HG03521 (cell line): ENCODE results near the gene SPRR2E.
"Not testable (repeated sequence)": the region's sequence is repeated elsewhere in the genome, so short reads cannot be mapped to it uniquely, and the experiment has no call there.

Experiments
- ATAC-seq: cut with Tn5 transposase; IDR thresholded peaks from one replicate; pipeline ENCODE4 v1.9.1; 2021; ENCODE audit warnings: mild to moderate bottlenecking, moderate library complexity; ENCODE audit not compliant: unreplicated experiment

Gene SPRR2E

DNA sequence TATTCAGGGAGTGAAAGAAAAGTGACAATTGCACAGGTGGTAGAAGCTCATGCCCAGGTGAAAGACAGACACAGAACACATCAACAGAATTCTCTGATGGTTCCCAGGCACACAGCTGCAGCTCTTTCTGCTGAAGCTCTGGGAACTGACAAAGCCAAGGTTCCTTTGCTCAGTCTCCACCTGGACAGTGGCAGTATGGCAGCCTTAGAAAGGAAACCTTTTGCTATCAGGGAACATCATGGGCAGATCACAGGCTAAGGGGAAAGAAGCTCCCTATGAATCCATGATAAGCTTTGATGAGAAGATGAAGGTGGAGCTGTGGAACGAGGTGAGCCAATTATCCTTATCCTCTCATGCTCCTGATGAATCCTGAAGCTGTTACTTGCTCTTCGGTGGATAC lies 24.1 kb downstream of the SPRR2E start:
- ATAC-seq: no peak

DNA sequence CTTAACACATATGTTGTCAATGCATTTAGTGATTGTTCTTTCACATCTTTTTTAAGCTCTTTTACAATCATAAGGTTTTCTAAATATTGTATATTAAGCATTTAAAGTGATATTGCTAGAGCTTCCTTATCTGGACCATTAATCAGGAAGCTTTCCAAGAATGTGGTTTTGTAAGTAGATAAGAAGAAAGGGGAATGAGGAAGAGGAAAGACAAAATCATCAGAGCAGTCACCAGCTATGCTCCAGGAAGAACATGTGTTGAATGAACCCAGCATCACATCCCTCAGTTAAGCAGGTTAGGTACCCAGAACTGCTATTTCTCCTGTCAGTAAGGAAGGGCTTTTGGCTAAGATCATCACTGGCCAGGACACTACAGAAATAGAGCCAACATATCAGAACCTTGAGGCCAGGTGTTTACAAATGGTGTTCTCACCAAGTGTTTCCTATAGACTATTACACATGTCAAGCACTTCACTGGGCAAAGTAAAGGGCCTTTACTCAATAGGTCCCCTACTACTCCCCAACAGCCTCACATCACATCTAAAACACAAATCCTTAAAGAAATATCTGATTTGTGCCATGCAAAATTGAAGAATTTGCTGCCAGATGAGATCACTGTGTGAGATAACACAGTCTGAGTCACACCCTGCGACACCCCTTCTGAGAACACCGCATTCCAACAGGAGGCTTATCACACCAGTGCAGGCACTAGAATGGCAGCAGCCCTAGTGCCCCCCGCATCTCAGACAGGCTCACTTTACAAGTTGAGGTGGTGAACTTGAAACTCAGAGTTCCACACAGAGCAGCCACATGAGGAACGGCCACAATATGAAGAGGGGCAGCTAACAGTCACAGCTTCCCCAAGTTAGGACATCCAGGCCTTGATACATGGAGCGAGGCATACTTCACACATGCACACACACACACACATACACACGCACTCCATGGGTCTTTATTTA lies 35.2 kb downstream of the SPRR2E start:
- ATAC-seq: no peak

DNA sequence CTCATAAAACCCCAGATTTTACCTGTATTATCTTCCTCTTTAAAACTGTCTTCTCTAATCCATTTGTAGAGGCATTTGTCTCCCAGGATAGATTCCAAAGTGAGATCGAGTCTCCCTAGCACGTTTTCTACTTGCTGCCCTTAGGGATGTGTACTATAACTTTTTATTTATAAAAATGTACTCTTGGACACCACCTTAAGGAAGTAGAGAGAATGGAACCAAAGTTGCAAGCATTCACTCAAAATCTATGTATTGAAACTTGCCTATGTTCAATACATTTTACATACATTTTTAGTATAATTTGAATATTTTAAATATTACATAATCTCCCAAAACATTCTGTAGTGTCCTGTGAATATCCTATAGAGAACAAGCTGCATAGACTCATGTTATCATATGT lies 36.2 kb downstream of the SPRR2E start:
- no peak for ATAC-seq

DNA sequence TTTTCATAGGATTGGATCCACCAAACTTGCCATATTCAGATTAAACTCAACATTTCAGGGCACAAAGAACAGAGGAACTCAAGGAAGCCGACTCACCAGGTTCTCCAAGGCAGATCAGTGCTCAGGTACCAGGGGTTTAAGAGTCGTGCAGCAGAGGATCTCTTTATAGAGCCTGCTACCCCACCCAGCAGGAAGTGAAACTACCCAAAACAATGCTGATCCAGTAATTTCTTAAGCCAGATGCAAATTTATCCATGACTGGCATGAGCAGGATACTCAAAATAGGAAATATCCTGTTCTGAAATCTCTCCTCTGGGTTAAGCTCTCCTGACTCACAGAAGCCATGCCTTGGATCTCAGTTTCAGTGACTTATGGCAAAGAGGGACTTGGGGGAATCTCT lies 37.0 kb downstream of the SPRR2E start, which contains the start of gene SPRR2A:
Gene SPRR2A (minus strand): TSS at position 138 of the 400 bp plus-strand sequence. CDS start 777 bp downstream, outside the sequence.
- ATAC-seq: no peak

DNA sequence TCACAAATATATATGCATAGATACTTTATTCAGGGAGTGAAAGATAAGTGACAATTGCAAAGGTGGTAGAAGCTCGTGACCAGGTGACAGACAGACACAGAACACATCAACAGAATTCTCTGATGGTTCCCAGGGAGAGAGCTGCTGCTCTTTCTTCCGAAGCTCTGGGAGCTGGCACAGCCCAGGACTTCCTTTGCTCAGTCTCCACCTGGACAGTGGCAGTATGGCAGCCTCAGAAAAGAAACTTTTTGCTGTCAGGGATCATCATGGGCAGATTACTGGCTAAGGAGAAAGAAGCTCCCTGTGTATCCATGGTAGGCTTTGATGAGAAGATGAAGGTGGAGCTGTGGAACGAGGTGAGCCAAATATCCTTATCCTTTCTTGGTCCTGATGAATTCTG lies 38.2 kb downstream of the SPRR2E start:
- not testable (repeated sequence) for ATAC-seq

DNA sequence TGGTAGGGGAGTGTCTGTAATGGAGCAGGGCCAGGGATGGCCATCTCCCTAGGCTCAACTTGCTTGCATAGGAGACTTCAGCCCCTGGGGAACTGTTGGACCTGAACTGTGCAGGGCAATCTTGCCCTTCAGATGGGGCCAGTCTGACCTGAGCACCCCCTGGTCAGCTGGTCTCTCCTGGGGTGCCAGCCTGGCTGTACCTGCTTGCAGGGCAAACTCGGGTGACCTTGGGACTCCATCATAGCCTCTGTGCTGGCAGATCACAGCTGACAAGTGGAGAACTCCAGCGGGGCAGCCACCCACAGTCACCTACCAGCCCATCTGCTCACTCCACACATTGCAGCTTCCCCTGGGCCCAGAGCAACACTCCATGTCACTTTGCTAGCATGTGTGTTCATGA lies 45.1 kb downstream of the SPRR2E start:
- no peak for ATAC-seq
